Measurements from ENCODE around the gene TMA7B. TPM values are rescaled to one million over a fixed set of nuclear protein-coding genes. Genes with fewer than 3 reads are reported as not detected.
A peak's percentile ranks its signal among the peaks of the same experiment; 100 is the strongest.
"Not testable (repeated sequence)": the region's sequence is repeated elsewhere in the genome, so short reads cannot be mapped to it uniquely, and the experiment has no call there.

TMA7B gene
- total RNA-seq, 1 donor from 2014 or later, result not detected

- FAIRE-seq (no peak), DNase-seq (ENCODE audit: low read depth) (no peak)
- Histone ChIP-seq H3K36me3 (ENCODE audit: control insufficient read depth, insufficient read depth, low read length) (no peaks in the 10 kb centered on the region), H3K27me3 (ENCODE audit: control insufficient read depth, insufficient read depth, low read length) (no peaks in the 10 kb centered on the region), H3K4me3 (ENCODE audit: low read depth, low read length) (no peak overlapping the region)
- no peak for TF ChIP-seq CTCF (IDR thresholded peaks at IDR 0.05; ENCODE audit: insufficient read depth, low read length, severe bottlenecking)
Observed at GRCh38 chr22:39990686-39991085, 30.5 kb downstream of the TMA7B start.

GRCh38 chr22:39991159-39991860 is 31.1 kb downstream of the TMA7B start:
- Histone ChIP-seq H3K4me3 (ENCODE audit: low read depth, low read length) (no peak overlapping the region), H3K36me3 (ENCODE audit: control insufficient read depth, insufficient read depth, low read length) (no peaks in the 10 kb centered on the region), H3K27me3 (ENCODE audit: control insufficient read depth, insufficient read depth, low read length) (no peaks in the 10 kb centered on the region)
- DNase-seq (ENCODE audit: low read depth), result no peak
- TF ChIP-seq CTCF (IDR thresholded peaks at IDR 0.05; ENCODE audit: insufficient read depth, low read length, severe bottlenecking), result no peak
- peak; percentile 55 for FAIRE-seq

- no peak for TF ChIP-seq CTCF (IDR thresholded peaks at IDR 0.05; ENCODE audit: insufficient read depth, low read length, severe bottlenecking)
- Histone ChIP-seq H3K27me3 (ENCODE audit: control insufficient read depth, insufficient read depth, low read length) (no peaks in the 10 kb centered on the region), H3K36me3 (ENCODE audit: control insufficient read depth, insufficient read depth, low read length) (peaks cover 2% of the 10 kb centered on the region), H3K4me3 (ENCODE audit: low read depth, low read length) (no peak overlapping the region)
- no peak for FAIRE-seq
- no peak for DNase-seq (ENCODE audit: low read depth)
Observed at GRCh38 chr22:39992088-39992826, 32.1 kb downstream of the TMA7B start.

GRCh38 chr22:39992894-39993293 is 32.7 kb downstream of the TMA7B start:
- not testable (repeated sequence) for H3K4me3 ChIP-seq (ENCODE audit: low read depth, low read length); DNase-seq (ENCODE audit: low read depth); H3K36me3 ChIP-seq (ENCODE audit: control insufficient read depth, insufficient read depth, low read length); FAIRE-seq; H3K27me3 ChIP-seq (ENCODE audit: control insufficient read depth, insufficient read depth, low read length)

- Histone ChIP-seq H3K27me3 (ENCODE audit: control insufficient read depth, insufficient read depth, low read length) (no peaks in the 10 kb centered on the region), H3K36me3 (ENCODE audit: control insufficient read depth, insufficient read depth, low read length) (peaks cover 10% of the 10 kb centered on the region), H3K4me3 (ENCODE audit: low read depth, low read length) (peak overlapping the region; percentile 42)
- TF ChIP-seq CTCF (IDR thresholded peaks at IDR 0.05; ENCODE audit: insufficient read depth, low read length, severe bottlenecking), result no peak
- peak; percentile 78 for DNase-seq (ENCODE audit: low read depth)
- no peak for FAIRE-seq
Observed at GRCh38 chr22:39994041-39994565, 33.9 kb downstream of the TMA7B start.

- no peak for DNase-seq (ENCODE audit: low read depth)
- H3K36me3 ChIP-seq (ENCODE audit: control insufficient read depth, insufficient read depth, low read length), result peaks cover 13% of the 10 kb centered on the region
- H3K4me3 ChIP-seq (ENCODE audit: low read depth, low read length), result peak within 1 kb of the TSS; percentile 92
- TF ChIP-seq CTCF (IDR thresholded peaks at IDR 0.05; ENCODE audit: insufficient read depth, low read length, severe bottlenecking), result no peak
- no peak for FAIRE-seq
- no peaks in the 10 kb centered on the region for H3K27me3 ChIP-seq (ENCODE audit: control insufficient read depth, insufficient read depth, low read length)
Observed at GRCh38 chr22:39994566-39995392, 34.6 kb downstream of the TMA7B start, which contains the start of gene FAM83F. TSS of gene FAM83F (plus strand) at chr22:39994954. CDS start at chr22:39995043, 89 bp downstream.
